ENCODE data around the gene MOSPD3. TPM values are rescaled to one million over a fixed set of nuclear protein-coding genes. Genes with fewer than 3 reads are reported as not detected.
A peak's percentile ranks its signal among the peaks of the same experiment; 100 is the strongest.

MOSPD3 gene
- total RNA-seq, 3 donors from 2014 or later = 11.9 to 17.2 (median 14.4) TPM

DNA sequence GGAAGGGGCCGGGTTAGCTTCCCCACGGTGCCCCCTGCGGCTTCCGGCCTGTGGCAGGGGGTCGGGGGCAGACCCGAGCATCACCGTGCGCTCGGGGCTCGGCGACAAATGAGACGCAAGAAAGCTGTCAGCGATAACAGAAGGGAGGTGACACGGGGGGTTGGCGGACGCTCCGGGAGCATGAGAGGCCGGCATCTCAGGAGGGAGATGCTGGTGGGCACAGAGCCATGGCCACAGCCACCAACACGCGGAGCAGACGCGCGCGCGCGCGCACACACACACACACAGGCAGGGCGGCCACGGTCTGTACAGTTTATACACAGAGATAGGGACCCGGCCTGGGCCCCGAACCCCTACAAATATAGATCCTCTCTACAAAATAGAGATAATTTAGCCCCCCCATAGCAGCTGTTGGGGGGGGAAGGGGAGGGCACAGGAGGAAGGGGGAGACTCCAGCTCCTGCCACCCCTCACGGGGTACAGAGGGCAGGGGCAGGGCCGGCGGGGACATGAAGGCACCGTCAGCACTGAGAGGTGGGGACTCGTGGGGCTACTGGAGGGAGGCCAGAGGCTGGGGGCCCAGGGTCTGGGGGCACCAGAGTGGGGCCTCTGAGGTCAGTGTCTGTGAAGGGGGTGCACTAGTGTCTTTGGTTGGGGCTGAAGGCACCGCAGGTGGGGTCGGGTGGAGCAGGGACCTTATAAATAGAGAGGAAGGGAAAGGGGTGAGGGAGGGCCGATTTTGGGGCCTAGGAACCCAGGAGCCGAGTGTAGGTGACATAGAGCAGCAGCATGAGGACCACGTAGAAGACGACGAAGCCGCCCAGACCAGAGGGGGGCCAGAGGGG lies 37.8 kb upstream of the MOSPD3 start:
- H3K36me3 ChIP-seq (ENCODE audit: low read depth) = peaks cover 4% of the 10 kb centered on the region

DNA sequence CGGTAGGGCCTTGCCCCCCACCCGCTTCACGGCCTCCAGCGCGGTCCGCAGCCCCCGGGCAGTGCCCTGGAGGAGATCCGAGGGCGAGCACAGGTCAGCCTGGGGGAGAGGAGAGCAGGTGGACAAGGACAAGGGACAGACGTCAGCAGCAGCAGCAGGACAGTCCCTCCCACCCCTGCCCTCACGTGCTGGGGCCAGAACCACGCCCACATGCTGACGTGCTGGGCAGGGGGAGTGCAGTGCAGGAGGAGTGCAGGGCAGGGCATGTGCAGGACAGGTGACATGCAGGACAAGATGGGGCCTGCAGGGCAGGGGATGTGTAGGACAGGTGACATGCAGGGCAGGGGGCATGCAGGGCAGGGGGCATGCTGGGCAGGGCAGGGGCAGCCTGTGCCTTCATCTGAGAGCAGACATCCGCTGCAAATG lies 37.1 kb upstream of the MOSPD3 start:
- H3K36me3 ChIP-seq (ENCODE audit: low read depth) = peaks cover 4% of the 10 kb centered on the region
- intact Hi-C loops (cut with DNase I, micrococcal nuclease) = no loop called here
- TF ChIP-seq, protein P1, sequence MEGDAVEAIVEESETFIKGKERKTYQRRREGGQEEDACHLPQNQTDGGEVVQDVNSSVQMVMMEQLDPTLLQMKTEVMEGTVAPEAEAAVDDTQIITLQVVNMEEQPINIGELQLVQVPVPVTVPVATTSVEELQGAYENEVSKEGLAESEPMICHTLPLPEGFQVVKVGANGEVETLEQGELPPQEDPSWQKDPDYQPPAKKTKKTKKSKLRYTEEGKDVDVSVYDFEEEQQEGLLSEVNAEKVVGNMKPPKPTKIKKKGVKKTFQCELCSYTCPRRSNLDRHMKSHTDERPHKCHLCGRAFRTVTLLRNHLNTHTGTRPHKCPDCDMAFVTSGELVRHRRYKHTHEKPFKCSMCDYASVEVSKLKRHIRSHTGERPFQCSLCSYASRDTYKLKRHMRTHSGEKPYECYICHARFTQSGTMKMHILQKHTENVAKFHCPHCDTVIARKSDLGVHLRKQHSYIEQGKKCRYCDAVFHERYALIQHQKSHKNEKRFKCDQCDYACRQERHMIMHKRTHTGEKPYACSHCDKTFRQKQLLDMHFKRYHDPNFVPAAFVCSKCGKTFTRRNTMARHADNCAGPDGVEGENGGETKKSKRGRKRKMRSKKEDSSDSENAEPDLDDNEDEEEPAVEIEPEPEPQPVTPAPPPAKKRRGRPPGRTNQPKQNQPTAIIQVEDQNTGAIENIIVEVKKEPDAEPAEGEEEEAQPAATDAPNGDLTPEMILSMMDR (IDR thresholded peaks at IDR 0.05) = no peak
- no peak overlapping the region for H3K4me3 ChIP-seq
- no peaks in the 10 kb centered on the region for H3K9me3 ChIP-seq
- peaks cover 5% of the 10 kb centered on the region for H3K4me1 ChIP-seq (ENCODE audit: low read depth)
- DNase-seq = peak in 1 of 3 donors; percentile 42
- peak; percentile 27 for ATAC-seq

More for the DNA sequence above, 37.8 kb upstream of the MOSPD3 start:
- no peaks in the 10 kb centered on the region for H3K9me3 ChIP-seq
- intact Hi-C loops (cut with DNase I, micrococcal nuclease) = no loop called here
- no peak overlapping the region for H3K4me3 ChIP-seq
- DNase-seq = peak in 1 of 3 donors; percentile 29
- TF ChIP-seq, protein P1 (IDR thresholded peaks at IDR 0.05) = no peak
- ATAC-seq = no peak
- peaks cover 12% of the 10 kb centered on the region for H3K4me1 ChIP-seq (ENCODE audit: low read depth)

- intact Hi-C loops (cut with DNase I, micrococcal nuclease) = no loop called here
- TF ChIP-seq, protein P1 (IDR thresholded peaks at IDR 0.05) = no peak
- DNase-seq (peak in 1 of 3 donors; percentile 31), ATAC-seq (no peak)
- H3K4me3 ChIP-seq = no peak overlapping the region
- H3K4me1 ChIP-seq (ENCODE audit: low read depth) = no peaks in the 10 kb centered on the region
- H3K9me3 ChIP-seq = no peaks in the 10 kb centered on the region
- H3K36me3 ChIP-seq (ENCODE audit: low read depth) = peaks cover 4% of the 10 kb centered on the region
These were observed 36.5 kb upstream of the MOSPD3 start for GRCh38 chr7:100575746-100576383.

GRCh38 chr7:100576384-100576993 lies 35.9 kb upstream of the MOSPD3 start:
- Histone ChIP-seq H3K4me3 (no peak overlapping the region), H3K4me1 (ENCODE audit: low read depth) (no peaks in the 10 kb centered on the region), H3K9me3 (no peaks in the 10 kb centered on the region), H3K36me3 (ENCODE audit: low read depth) (peaks cover 4% of the 10 kb centered on the region)
- TF ChIP-seq, protein P1 (IDR thresholded peaks at IDR 0.05) = no peak
- DNase-seq (no peak), ATAC-seq (no peak)
- intact Hi-C loops (cut with DNase I, micrococcal nuclease) = no loop called here

GRCh38 chr7:100577103-100577502 lies 35.2 kb upstream of the MOSPD3 start:
- TF ChIP-seq, protein P1 (IDR thresholded peaks at IDR 0.05) = no peak
- intact Hi-C loops (cut with DNase I, micrococcal nuclease) = no loop called here
- peaks cover 4% of the 10 kb centered on the region for H3K36me3 ChIP-seq (ENCODE audit: low read depth)
- H3K9me3 ChIP-seq = no peaks in the 10 kb centered on the region
- no peaks in the 10 kb centered on the region for H3K4me1 ChIP-seq (ENCODE audit: low read depth)
- DNase-seq (peak in 2 of 3 donors; percentile 27 to 47), ATAC-seq (no peak)
- H3K4me3 ChIP-seq = no peak overlapping the region
